HG03571 (cell line): Measurements from ENCODE around the gene STARD7.

Source experiments
- ATAC-seq: cut with Tn5 transposase; IDR thresholded peaks from one replicate; pipeline ENCODE4 v1.9.1; 2021; ENCODE audit not compliant: unreplicated experiment

STARD7 gene

DNA sequence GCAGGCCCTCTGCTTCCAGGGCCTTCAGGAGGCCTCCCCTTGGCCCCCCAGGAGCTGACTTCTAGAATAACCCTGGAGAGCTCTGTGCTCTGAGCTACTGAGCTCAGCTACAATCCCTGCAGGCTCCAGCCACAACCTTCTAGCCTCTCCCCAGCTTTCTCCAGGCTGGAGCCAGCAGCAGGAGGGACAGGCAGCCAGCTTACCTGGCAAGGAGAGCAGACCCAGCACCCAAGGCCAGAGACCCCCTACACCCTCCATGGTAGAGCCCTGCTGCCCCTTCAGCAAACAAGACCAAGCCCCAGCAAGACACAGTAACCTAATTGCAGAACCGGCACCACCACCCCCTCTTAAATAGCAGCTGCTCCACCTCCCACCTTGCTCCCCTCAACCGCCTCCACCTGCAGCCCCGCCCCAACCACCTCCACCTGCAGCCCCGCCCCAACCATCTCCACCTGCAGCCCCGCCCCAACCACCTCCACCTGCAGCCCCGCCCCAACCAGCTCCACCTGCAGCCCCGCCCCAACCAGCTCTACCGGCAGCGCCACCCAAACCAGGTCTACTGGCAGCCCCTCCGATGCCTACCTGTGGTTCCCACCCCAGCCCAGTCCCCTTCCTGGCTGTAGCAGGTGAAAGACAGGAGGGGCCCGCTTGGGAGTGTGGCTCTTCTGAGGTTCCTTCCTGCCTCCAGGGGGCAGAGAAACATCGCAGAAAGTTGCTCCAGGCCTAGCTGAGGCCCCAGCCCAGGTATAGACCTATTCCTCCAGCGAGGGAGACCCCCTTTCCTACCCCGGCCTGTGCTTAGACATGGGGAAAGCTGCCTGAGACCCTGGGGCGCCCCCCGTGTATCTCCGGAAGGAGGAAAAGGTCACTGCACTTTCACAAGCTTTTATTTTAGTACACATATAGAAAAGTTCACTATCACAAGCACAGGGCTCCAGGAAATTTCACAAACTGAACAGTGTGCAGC lies 70.2 kb downstream of the STARD7 start, which contains the start of gene ASTL:
Gene ASTL (minus strand): TSS at position 324 of the 967 bp plus-strand sequence. CDS start 66 bp downstream, at position 258.
- ATAC-seq: no peak

DNA sequence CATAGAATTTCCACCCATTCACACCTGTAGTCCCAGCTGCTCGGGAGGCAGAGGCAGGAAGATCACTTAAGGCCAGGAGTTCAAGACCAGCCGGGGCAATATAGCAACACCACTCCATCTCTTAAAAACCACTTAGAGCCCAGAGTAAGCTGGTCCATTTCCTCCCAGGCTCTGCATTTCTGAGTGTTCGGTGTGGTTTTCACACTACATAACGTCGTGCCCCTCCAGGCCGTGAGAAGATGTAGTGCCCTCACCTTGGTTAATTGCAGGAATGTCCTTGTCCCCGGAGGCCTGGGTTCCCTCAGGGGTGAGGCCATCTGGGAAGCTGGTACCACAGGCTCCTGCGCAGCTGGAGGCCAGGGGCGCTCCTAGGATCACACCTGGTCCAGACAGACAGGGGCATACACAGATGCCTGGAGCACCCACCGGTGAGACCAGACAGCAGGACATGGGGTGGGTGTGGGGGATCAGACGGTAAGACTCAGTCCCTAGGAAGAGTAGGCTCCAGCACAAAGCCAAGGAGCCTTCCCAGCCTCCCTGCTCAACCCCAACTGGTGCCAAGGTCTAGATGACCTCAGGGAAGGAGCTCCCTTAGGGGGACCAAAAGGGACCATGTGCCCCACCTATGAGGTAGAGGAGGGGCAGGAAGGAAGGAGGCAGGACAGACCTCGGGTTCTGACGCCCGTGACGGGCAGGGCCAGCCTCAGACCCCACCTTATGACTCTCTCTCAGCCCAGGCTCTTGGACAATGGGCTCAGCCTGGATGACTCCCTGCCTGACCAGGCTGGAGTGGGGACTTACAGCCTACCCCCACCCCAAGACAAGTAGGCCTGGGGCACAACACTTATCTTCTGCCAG lies 71.1 kb downstream of the STARD7 start:
- no peak for ATAC-seq

DNA sequence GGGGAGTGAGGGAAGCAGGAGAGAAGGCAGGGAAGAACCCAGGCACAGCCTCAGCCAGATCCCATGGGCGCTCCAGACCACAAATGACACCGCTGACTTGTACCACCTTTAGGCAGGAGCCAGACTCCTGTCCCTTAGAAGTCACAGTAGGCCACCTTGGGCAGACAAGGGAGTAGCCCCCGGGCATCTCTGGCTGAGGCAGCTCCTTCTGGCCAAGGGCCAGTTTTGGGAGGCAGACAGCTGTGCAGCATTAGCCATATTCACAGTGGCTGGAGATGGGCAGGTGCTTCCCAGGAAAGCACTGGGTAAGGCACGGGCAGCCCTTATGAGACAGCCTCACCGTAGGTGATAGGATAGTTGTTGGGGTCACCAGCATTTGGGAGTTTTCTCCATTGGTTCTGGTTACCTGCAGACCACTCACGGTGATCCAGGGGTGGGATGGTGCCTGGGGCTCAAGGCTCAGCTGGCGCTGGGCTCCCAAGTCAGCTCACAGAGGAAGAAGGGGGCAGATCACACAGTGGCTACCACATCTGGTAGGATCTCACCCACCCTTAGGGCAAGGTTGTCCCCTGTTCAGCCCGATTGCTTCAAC lies 72.4 kb downstream of the STARD7 start:
- ATAC-seq: no peak

DNA sequence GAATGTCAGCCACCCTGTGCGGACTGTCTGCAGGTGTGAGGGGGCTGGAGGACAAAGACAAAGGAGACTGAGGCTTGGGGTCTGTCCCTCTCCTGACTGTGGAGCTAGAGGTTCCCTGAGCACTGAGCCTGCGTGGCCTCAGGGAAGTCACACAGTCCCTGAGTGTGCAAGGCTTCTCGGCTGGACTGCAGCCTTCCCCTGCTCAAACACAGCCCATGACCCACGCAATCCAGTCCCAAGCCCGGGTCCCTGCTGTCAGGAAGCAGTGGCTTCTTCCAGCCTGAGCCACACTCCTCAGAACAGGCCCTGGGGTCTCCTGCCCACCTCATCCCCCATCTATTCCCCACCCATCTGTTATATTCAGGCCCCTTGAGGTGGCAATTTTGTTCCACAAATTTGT lies 73.0 kb downstream of the STARD7 start:
- no peak for ATAC-seq

DNA sequence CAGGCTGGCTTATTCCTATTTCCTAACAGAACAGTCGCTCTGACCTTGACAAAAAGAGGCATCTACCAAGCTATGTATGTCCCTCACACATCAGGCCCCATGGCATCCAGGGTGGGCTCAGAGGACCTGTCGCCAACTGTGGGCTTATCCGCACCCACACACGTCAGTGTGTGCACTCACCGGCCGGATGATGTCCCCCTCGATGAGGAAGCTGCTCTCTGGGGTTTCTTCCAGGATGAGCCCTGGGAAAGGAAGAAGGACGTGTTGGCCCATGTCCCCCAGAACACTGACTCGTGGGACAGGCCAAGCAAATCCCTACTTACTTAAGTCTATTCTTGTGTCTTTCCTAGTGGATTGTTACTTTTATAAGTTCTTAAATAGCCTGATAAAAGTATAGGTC lies 73.5 kb downstream of the STARD7 start:
- no peak for ATAC-seq
